K562 (cell line): ENCODE data around the gene CIB1. TPM values are rescaled to one million over a fixed set of nuclear protein-coding genes. Genes with fewer than 3 reads are reported as not detected.

Source experiments
- AFF1 ChIP-seq, 2 experiments: fragments of 450-650 bp; IDR thresholded peaks; 2 replicates each; pipeline ENCODE4 v1.6.1; 2018; ENCODE audit warnings: mild to moderate bottlenecking in 2 of 2, low read depth in 1 of 2; ENCODE audit not compliant: partially characterized antibody in 2 of 2
- ARID1B ChIP-seq: fragments of 450-650 bp; IDR thresholded peaks from 2 replicates; pipeline ENCODE4 v1.6.1; 2016; ENCODE audit warnings: antibody characterized with exemption, mild to moderate bottlenecking, inconsistent platforms
- ASH1L ChIP-seq: fragments of 450-650 bp; IDR thresholded peaks from 2 replicates; pipeline ENCODE4 v1.6.1; 2018; ENCODE audit warnings: borderline replicate concordance, mild to moderate bottlenecking, low read depth; ENCODE audit not compliant: partially characterized antibody
- CBX5 ChIP-seq: IDR thresholded peaks from 2 replicates; pipeline ENCODE4 v1.6.1; 2014; ENCODE audit warnings: low read depth, borderline replicate concordance
- CLOCK ChIP-seq: fragments of 250-450 bp; sonication (Bioruptor Pico); IDR thresholded peaks from 2 replicates; pipeline ENCODE4 v1.4.0; 2020; ENCODE audit warnings: mild to moderate bottlenecking, moderate library complexity, borderline replicate concordance
- FOXM1 ChIP-seq, 2 experiments: fragments of 450-650 bp in 1 of 2; sonication (generic) in 1 of 2; formaldehyde crosslinking in 1 of 2; IDR thresholded peaks; 2 replicates each; pipeline versions ENCODE4 v1.6.1 to v1.9.0; 2017 to 2022; ENCODE audit warnings: low read depth in 2 of 2, mild to moderate bottlenecking in 2 of 2, missing genetic modification reagents in 1 of 2, moderate library complexity in 1 of 2
- HDGF ChIP-seq: fragments of 450-650 bp; IDR thresholded peaks from 2 replicates; pipeline ENCODE4 v1.6.1; 2016
- JUND ChIP-seq, 2 experiments: IDR thresholded peaks; 2 replicates in 1 of 2; 3 replicates in 1 of 2; pipeline ENCODE4 v1.6.1; 2011; ENCODE audit warnings: borderline replicate concordance in 2 of 2, low read depth in 2 of 2, low read length in 2 of 2, improper control_type of control experiment in 1 of 2, missing biosample characterization in 1 of 2, missing genetic modification characterization in 1 of 2, missing genetic modification reagents in 1 of 2
- LCOR ChIP-seq: sonication (generic); formaldehyde crosslinking; IDR thresholded peaks from 2 replicates; pipeline ENCODE4 v1.8.0; 2022; ENCODE audit warnings: mild to moderate bottlenecking, missing genetic modification reagents
- NR3C1 ChIP-seq: sonication (generic); formaldehyde crosslinking; IDR thresholded peaks from 2 replicates; pipeline ENCODE4 v1.8.1; 2022; ENCODE audit warnings: missing genetic modification reagents
- PTTG1 ChIP-seq: fragments of 450-650 bp; IDR thresholded peaks from 2 replicates; pipeline ENCODE4 v1.6.1; 2016; ENCODE audit warnings: low read depth, mild to moderate bottlenecking, missing genetic modification characterization, missing compliant biosample characterization
- RAD21 ChIP-seq, 2 experiments: fragments of 250-450 bp in 1 of 2; fragments of 450-650 bp in 1 of 2; sonication (Bioruptor Pico) in 1 of 2; formaldehyde crosslinking in 1 of 2; IDR thresholded peaks in 1 of 2; conservative IDR thresholded peaks in 1 of 2; 2 replicates each; pipeline versions ENCODE4 v1.4.0 to v1.8.0; 2020 to 2022; ENCODE audit warnings: mild to moderate bottlenecking in 2 of 2, moderate library complexity in 1 of 2
- SAP30 ChIP-seq: fragments of 200-600 bp; sonication (generic); IDR thresholded peaks from 2 replicates; pipeline ENCODE4 v1.6.1; 2012; ENCODE audit warnings: borderline replicate concordance, low read depth, mild to moderate bottlenecking, moderate library complexity, low read length, control low read depth, inconsistent platforms; ENCODE audit not compliant: insufficient read depth, poor library complexity, severe bottlenecking
- SIX5 ChIP-seq, 2 experiments: IDR thresholded peaks; 2 replicates each; pipeline ENCODE4 v1.6.1; 2011; ENCODE audit warnings: low read length in 2 of 2, borderline replicate concordance in 1 of 2, low read depth in 1 of 2, mild to moderate bottlenecking in 1 of 2, moderate library complexity in 1 of 2; ENCODE audit not compliant: insufficient read depth in 1 of 2
- VEZF1 ChIP-seq: fragments of 200-800 bp; sonication (Bioruptor generic); IDR thresholded peaks from 2 replicates; pipeline ENCODE4 v1.6.1; 2017; ENCODE audit warnings: missing genetic modification characterization, missing compliant biosample characterization
- ZFP1 ChIP-seq: fragments of 450-650 bp; formaldehyde crosslinking; IDR thresholded peaks from 2 replicates; pipeline ENCODE4 v1.4.0; 2020; ENCODE audit warnings: mild to moderate bottlenecking, mixed read lengths
- ZFX ChIP-seq: sonication (generic); formaldehyde crosslinking; IDR thresholded peaks from 2 replicates; pipeline ENCODE4 v1.8.0; 2022; ENCODE audit warnings: mild to moderate bottlenecking, missing genetic modification reagents, moderate library complexity
- polyA plus RNA-seq, 8 experiments: library from polyadenylated mRNA; depleted of rRNA in 4 of 8; stranded (reverse) in 5 of 8; unstranded in 3 of 8; fragments of >200 nt; fragmentation: Nextera tagmentation in 2 of 8; fragmentation: Illumina TruSeq in 1 of 8; extraction: Ambion mirVana in 2 of 8; extraction: Trizol in 1 of 8; gene quantifications; 2 replicates each; pipeline versions ENCODE4 v1.2.1 to v1.2.3, GENCODE V29; 2011 to 2014; ENCODE audit warnings: inconsistent platforms in 1 of 8, missing spikeins in 1 of 8
- total RNA-seq, 7 experiments: library from RNA; depleted of rRNA in 6 of 7; stranded (reverse); fragments of >200 nt in 6 of 7; fragmentation: Illumina TruSeq in 2 of 7; extraction: Trizol in 2 of 7; gene quantifications; 2 replicates each; pipeline versions ENCODE4 v1.2.1 to v1.2.3, GENCODE V29; 2011 to 2021; ENCODE audit warnings: low replicate concordance in 1 of 7

Gene CIB1
- total and polyA plus RNA-seq, 9 of the 15 experiments (the other 6 are each of a cell fraction or from before 2014, with no cell fraction given) = 14.9 to 136 (median 64.5) TPM

GRCh38 chr15:90188914-90189748 is 44.6 kb downstream of the CIB1 start (continued):
- TF ChIP-seq VEZF1 (CRISPR knock-in tag) (peak; percentile 41; the same call in 1 of the 2 replicates), FOXM1 (IDR thresholded peaks at IDR 0.05; ENCODE audit: low read depth) (no peak), FOXM1 (CRISPR knock-in tag; IDR thresholded peaks at IDR 0.05; ENCODE audit: low read depth) (no peak), AFF1 (IDR thresholded peaks at IDR 0.05; ENCODE audit: low read depth in 1 of 2, partially characterized antibody in 2 of 2) (peak in 1 of 2 experiments; percentile 52), LCOR (CRISPR knock-in tag) (no peak), ARID1B (peak; percentile 72), CLOCK (CRISPR knock-in tag) (no peak), SAP30 (no peak), SIX5 (IDR thresholded peaks at IDR 0.05; ENCODE audit: borderline replicate concordance in 1 of 2, insufficient read depth in 1 of 2, low read depth in 1 of 2, low read length in 2 of 2) (no peak), ZFX (CRISPR knock-in tag) (no peak), RAD21 (CRISPR knock-in tag; conservative IDR thresholded peaks at IDR 0.05 in 1 of 2, IDR thresholded peaks at IDR 0.05 in 1 of 2) (no peak), PTTG1 (tag) (no peak), ASH1L (peak; percentile 66), JUND (IDR thresholded peaks at IDR 0.05; ENCODE audit: borderline replicate concordance, low read depth, low read length) (no peak), JUND (tag; IDR thresholded peaks at IDR 0.05; ENCODE audit: borderline replicate concordance, low read depth, low read length) (no peak), ZFP1 (CRISPR knock-in tag) (no peak), HDGF (peak; percentile 95; the same call in 1 of the 2 replicates), CBX5 (no peak), NR3C1 (CRISPR knock-in tag) (no peak)
